GM12878 (cell line): ENCODE data around the gene S100A11.

Source experiments
- CHD1 ChIP-seq: IDR thresholded peaks from 2 replicates; pipeline ENCODE4 v1.6.1; 2012; ENCODE audit warnings: low read depth, low read length, improper control_type of control experiment
- CTCF ChIP-seq, 3 experiments: IDR thresholded peaks in 2 of 3; conservative IDR thresholded peaks in 1 of 3; 2 replicates each; pipeline ENCODE4 v1.5.1; 2011; ENCODE audit warnings: low read depth in 3 of 3, low read length in 3 of 3, mild to moderate bottlenecking in 3 of 3, control low read depth in 2 of 3, moderate library complexity in 2 of 3, inconsistent platforms in 1 of 3, mixed read lengths in 1 of 3; ENCODE audit not compliant: control insufficient read depth in 2 of 3, insufficient read depth in 1 of 3; ENCODE audit errors: extremely low read depth in 1 of 3
- EZH2 ChIP-seq: IDR thresholded peaks from 2 replicates; pipeline ENCODE4 v1.6.1; 2012; ENCODE audit warnings: low read depth, mild to moderate bottlenecking, control low read depth, inconsistent platforms, low read length, borderline replicate concordance; ENCODE audit not compliant: control insufficient read depth
- GABPA ChIP-seq: IDR thresholded peaks from 2 replicates; pipeline ENCODE4 v1.6.1; 2014; ENCODE audit warnings: antibody characterized with exemption, low read depth, mild to moderate bottlenecking, inconsistent platforms
- NBN ChIP-seq: fragments of 450-650 bp; IDR thresholded peaks from 2 replicates; pipeline ENCODE4 v1.6.1; 2016
- POLR2AphosphoS2 ChIP-seq: IDR thresholded peaks from 2 replicates; pipeline ENCODE4 v1.6.1; 2011; ENCODE audit warnings: low read depth, mild to moderate bottlenecking, low read length, improper control_type of control experiment, moderate library complexity
- POLR2AphosphoS5 ChIP-seq: IDR thresholded peaks from 2 replicates; pipeline ENCODE4 v1.6.1; 2011; ENCODE audit warnings: mild to moderate bottlenecking, low read length, inconsistent platforms
- RAD21 ChIP-seq: IDR thresholded peaks from 2 replicates; pipeline ENCODE4 v1.6.1; 2011; ENCODE audit warnings: mild to moderate bottlenecking, low read depth, low read length, moderate library complexity; ENCODE audit not compliant: insufficient read depth
- REST ChIP-seq: IDR thresholded peaks from 2 replicates; pipeline ENCODE4 v1.6.1; 2012; ENCODE audit warnings: mild to moderate bottlenecking, low read depth, low read length
- TAF1 ChIP-seq: IDR thresholded peaks from 2 replicates; pipeline ENCODE4 v1.6.1; 2011; ENCODE audit warnings: mild to moderate bottlenecking, low read depth, low read length, borderline replicate concordance
- USF1 ChIP-seq: IDR thresholded peaks from 2 replicates; pipeline ENCODE4 v1.6.1; 2011; ENCODE audit warnings: borderline replicate concordance, low read depth, mild to moderate bottlenecking, moderate library complexity, mixed read lengths, low read length; ENCODE audit not compliant: insufficient read depth; ENCODE audit errors: extremely low read length
- ZNF687 ChIP-seq: fragments of 450-650 bp; IDR thresholded peaks from 2 replicates; pipeline ENCODE4 v1.6.1; 2017; ENCODE audit warnings: mild to moderate bottlenecking, moderate library complexity

- TF ChIP-seq GABPA (no peak), POLR2AphosphoS5 (no peak), USF1 (no peak), EZH2 (no peak), REST (no peak), ZNF687 (no peak), POLR2AphosphoS2 (no peak), RAD21 (no peak), CTCF (IDR thresholded peaks at IDR 0.05 in 2 of 3, conservative IDR thresholded peaks at IDR 0.05 in 1 of 3; ENCODE audit: control insufficient read depth in 2 of 3, extremely low read depth in 1 of 3, insufficient read depth in 1 of 3, low read depth in 3 of 3, low read length in 3 of 3) (no peak), NBN (no peak), TAF1 (no peak), CHD1 (no peak)
These were observed 10.6 kb upstream of the S100A11 start for GRCh38 chr1:152047413-152047729.
